LHCN-M2 (cell line): ENCODE data around the gene CPLX1. TPM values are rescaled to one million over a fixed set of nuclear protein-coding genes. Genes with fewer than 3 reads are reported as not detected.
"Not testable (repeated sequence)": the region's sequence is repeated elsewhere in the genome, so short reads cannot be mapped to it uniquely, and the experiment has no call there.

Experiments
- DNase-seq: peaks from one replicate; pipeline ENCODE4 v3.0.0-alpha.2; 2012; ENCODE audit warnings: low read depth
- total RNA-seq: library from RNA; depleted of rRNA; stranded (reverse); fragments of >200 nt; gene quantifications from 2 replicates; pipeline ENCODE4 v1.2.3, GENCODE V29; 2014; rRNA removed

CPLX1 gene
- total RNA-seq, 1 experiment from 2014 or later, result not detected

DNA sequence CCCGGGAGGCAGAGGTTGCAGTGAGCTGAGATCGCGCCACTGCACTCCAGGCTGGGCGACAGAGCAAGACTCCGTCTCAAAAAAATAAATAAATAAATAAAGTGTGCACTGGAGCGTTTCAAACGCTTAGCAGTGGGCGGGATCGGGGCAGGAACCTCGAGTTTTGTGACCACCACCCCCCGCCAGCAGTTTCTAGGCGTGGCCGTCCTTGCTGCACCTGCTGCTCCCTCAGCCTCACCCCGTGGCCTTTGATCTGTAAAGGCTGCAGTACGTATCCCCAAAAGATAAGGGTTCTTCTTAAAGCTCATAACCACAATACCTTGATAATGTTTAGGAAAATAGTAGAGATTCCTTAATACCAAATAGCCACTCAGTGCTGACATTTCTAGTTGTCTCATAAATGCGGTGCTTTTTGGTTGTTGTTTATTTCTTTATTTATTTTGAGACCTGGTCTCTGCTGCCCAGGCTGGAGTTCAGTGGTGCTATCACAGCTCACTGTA lies 87.1 kb downstream of the CPLX1 start:
- no peak for DNase-seq

- DNase-seq, result not testable (repeated sequence)
Observed at GRCh38 chr4:736561-736960, 89.4 kb downstream of the CPLX1 start.

DNA sequence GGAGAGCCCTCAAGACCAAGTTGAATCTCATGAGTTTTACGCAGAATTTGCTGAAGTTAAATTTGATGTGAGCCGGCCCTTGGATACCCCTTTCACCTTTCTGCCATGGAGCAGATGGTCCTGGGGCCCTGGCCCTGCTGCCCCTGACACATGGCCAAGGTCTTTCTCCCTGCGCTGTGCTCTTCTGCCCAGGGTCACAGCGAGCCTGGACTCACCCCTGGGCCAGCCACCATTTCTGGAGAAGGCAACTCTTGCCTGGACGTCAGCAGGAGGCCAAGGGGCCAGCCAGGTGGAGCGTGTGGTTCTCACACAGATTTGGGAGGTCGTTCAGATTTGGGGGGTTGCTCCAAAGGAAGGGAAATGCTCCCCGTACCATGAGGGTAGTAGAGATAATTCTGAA lies 90.3 kb downstream of the CPLX1 start:
- no peak for DNase-seq

Other genes starting within 250 kb of the CPLX1 start
- gene TMEM271, start 249.8 kb downstream of the CPLX1 start, total RNA-seq, result not detected in 2 replicates
- gene PDE6B, start 200.6 kb downstream of the CPLX1 start, total RNA-seq, result 0.06 and 0.29 TPM in 2 replicates
- 54.2 and 67.9 TPM in 2 replicates for gene ATP5ME, start 151.9 kb downstream of the CPLX1 start, total RNA-seq
- 8.1 and 10.4 TPM in 2 replicates for gene MYL5, start 151.6 kb downstream of the CPLX1 start, total RNA-seq
- gene SLC49A3, start 137.0 kb downstream of the CPLX1 start, total RNA-seq, result 0.17 TPM in 1 of 2 replicates, not detected in the other
- gene PCGF3, start 120.3 kb downstream of the CPLX1 start, total RNA-seq, result 66.3 and 69.6 TPM in 2 replicates
- 92.8 and 126 TPM in 2 replicates for gene GAK, start 106.2 kb upstream of the CPLX1 start, total RNA-seq
- 27.6 and 30.1 TPM in 2 replicates for gene TMEM175, start 106.3 kb upstream of the CPLX1 start, total RNA-seq
- gene DGKQ, start 147.4 kb upstream of the CPLX1 start, total RNA-seq, result 15.8 and 20.6 TPM in 2 replicates
- 15.8 and 16.8 TPM in 2 replicates for gene IDUA, start 160.9 kb upstream of the CPLX1 start, total RNA-seq
- gene SLC26A1, start 167.3 kb upstream of the CPLX1 start, total RNA-seq, result not detected in 2 replicates
- gene FGFRL1, start 185.5 kb upstream of the CPLX1 start, total RNA-seq, result 16.4 and 17.8 TPM in 2 replicates